Stimulated activated CD4-positive, alpha-beta T cell treated with anti-CD3 and anti-CD28 coated beads, Interleukin-4, amount 100 ng/mL, for 48 hours (primary cell): ENCODE data around the gene TRIM9.

ENCODE experiments used
- DNase-seq, 2 donors: peaks; one replicate each; pipeline ENCODE4 v3.0.0-alpha.2; 2020; ENCODE audit warnings: low read depth in 2 of 2

The TRIM9 gene

DNA sequence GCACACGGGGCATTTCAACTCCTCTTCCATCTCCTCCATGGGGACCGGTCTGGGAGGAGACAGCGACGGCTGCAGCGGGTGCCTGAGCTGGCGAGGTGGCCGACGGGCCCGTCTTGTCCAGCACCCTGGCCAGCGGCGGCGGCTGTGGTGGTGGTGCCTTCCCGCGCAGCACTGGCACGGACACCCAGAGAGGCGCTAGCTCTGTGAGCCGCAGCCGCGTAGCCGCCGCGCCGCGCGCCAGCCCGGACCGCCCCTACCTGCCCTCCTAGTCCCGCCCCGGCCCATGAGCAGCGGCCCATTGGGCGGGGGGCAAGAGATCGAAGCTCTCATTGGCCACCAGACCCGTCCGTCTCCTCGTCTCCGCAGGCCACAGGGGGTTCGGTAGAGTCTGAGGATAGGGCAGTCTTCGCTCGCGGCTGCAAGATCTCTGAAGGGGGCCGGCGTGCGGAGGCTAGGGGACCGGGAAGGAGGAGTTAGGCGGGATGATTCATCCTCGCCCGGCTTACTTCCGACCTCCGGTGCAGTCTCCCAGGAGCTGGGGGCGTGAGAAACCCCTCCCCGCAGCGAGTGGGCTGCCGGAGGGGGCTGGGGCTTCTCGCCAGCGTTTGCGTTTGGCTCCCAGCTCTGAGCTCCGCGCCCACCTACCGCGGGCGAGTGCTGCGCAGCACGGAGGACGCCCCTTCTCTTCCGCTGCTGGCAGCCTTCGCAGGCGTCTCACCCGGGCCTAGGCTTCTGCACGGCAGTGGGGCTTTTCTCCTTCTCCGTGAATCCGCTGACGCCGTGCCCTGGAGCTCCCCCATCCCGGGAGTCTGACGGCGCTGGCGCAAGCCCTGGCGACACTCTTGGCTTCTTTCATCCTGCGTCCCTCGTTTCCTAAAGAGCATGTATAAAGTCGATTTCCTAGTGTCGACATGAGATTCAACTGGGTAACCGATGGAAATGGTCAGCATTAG, at the start of gene TRIM9:
Gene TRIM9 (minus strand): TSS at position 205 of the 953 bp plus-strand sequence. CDS start 166 bp downstream, at position 39.
- DNase-seq: peak; percentile 89 to 91

DNA sequence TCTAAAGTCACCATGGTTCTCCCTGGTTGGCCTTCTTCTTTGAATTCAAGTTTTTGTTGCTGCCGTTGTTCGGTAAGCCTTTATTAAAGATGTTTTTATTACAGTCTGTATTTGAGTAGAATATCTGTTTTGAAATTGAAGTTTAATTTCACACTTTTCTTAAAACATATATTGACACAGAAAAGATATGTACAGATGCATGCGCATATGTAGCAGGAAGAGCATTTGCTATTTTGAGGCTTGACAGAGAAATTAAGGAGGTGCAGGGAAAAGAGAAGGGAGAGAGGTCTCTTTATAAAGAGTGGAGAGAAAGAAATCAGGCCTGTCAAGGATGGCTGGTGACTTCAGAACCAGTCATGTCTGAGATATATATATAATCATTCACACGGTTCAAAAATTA, 46.0 kb upstream of the TRIM9 start:
- DNase-seq: no peak

DNA sequence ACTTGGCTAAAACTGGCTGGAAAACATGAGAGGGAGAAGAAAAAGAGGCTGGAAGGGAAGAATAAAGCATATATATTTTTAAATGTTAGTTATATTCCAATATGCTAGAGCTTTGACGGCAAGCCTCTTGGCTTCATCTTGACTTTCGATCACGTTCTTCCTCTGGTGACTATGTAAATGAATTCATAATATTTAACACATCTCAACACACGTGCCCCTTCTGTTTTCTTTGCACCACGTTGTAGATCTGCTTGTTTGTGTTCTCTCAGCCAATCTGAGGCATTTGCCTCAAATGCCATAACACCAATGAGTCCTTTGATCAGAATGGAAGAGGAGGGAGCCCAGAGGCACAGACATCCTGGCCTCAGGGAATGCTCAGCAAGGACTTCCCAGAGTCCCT, 45.4 kb upstream of the TRIM9 start:
- DNase-seq: no peak

DNA sequence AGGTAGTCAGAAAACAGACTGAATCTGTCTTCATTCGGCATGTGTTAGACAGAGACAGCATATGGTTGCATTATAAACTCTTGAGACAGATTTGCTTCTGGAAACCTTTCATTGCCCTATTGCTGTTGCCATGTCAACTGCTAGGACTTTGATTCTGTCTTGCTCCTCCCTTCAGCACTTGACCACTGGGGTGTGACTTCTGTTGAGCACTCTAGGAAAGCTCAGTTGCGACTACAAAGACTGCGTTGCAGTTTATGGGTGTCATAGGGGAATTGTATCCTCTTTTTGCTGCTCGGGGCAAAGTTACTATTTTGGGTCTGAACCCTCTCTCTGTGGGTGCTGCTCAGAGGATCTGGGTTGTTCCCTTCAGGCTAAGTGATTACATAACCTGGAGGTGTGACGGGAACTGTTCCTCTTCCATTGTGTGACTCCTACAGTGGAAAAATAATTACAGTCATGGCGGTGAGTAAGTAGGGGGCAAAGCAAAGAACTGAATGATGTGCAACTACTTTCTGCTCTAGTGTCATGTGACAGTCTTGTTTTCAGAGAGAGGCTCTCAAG, 44.3 kb upstream of the TRIM9 start:
- no peak for DNase-seq

DNA sequence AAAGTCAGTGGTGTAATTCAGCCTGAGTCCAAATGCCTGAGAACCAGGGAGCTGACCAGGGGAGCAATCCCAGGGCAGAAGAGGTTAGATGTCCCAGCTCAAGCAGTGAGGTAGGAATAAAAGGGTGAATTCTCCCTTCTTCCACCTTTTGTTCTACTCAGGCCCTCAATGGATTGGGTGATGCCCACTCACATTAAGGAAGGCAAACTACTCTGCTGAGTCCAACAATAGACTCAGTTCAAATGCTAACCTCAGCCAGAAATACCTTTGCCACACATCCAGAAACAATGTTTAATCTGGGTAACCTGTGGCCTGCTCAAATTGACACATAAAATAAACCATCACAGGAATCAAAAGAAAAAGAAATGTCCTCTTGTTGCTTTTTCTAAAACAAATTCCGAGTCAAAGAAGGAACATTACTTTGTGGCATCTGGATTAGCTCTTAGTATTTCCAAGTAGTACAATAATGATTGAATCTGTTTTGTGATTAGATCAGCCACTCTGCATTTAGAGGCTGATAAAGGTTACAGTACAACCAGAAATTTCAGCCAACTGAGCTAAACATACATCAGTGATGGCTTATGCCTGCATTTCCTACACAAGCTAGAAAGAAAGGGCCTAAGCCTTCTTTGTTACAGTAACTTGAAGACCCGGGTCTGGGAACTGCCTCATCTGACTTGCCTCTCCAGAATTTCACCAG, 43.6 kb upstream of the TRIM9 start:
- no peak for DNase-seq

DNA sequence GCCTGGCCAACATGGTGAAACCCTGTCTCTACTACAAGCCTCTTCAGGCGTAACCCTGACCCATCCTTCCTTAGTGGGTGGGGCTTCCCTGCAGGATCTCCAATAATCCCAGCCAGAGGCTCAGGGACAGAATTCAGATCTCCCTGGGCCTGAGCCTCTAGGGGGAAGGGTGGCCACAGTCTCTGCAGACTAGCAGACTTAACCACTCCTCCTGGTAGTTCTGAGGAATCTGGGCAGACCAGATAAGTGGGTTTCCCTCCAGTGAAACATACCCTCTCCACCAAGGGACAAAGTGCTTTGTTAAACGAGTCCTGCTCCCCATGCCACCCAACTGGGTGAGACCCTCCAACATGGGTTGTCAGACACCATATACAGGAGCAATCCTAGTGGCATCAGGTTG, 36.6 kb upstream of the TRIM9 start:
- no peak for DNase-seq

DNA sequence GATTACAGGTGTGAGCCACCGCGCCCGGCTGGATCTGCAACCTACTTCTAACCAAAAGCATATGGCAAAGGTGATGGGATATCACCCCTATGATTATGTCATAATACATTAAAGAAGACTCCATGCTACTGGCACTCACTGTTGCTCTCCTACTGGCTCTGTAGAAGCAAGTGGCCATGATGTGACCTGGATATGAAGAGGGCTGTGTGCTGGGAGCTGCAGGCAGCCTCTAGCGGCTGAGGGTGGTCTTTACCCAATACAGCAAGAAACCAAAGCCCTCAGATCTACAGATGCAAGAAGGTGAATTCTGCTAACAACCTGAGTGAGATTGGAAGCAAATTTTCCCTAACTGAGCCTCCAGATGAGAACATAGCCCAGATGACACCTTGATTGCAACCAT, 34.2 kb upstream of the TRIM9 start:
- no peak for DNase-seq

DNA sequence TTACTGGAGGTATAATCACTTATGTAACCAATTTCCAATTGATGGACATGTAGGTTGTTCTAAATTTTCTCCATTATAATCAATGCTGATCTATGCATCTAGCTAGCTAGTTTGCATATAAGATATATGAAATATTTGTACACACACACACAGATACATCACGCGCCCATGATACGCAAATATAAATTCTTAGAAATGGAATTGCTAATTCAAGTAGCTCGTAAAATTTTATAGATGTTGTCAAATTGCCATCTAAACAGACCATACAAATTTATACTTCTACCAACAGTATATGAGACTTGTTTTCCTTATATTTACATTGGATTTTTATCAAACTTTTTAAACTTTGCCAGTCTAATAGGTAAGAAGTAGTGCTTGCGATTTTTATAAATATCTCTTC, 29.1 kb upstream of the TRIM9 start:
- no peak for DNase-seq

DNA sequence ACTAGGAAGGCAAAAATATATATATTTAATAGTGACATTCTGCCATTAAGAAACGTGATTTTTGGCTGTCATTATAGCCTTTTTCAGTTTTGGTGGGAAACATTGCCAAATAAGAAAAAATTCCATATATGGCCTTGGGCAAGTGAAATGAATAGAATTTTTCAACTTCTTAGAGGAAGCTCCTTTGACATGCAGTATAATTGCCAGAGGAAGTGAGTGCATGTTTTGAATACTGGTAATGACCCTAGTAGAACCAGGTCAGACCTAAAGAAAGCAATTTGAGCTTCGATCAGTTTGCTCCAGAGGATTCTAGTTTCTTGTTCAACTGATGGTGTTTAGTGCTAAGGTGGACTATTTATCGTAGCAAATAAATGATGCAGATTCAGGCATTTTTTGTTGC, 26.2 kb upstream of the TRIM9 start:
- no peak for DNase-seq

DNA sequence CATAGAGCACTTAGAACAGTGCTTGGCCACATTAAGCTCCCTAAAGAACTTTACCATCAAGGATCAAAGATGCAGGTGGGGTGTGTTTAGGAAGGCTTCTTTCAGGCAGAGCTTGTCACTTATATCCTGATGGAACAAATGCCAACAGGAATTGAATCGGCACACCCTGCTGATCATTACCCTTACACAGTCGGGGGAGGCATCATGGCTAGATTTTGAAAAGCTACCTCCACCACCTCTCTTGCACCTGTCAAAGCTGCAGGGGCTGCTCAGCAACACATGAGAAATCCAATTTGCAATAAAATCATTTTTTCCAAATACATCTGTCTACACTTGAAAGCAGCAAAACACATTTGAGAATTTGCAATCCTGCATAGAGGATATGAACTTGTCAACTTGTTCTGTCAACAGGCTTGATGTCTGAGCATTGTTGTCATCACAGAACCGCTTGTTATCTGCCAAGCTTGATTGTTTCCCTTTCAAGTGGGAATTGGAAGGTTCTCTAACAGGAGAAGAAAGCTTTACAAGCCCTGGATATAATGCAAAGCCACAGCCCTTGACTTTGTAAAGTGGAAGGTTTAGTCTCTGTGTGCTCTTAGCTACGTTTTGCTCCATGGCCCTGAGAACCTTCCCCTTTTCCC, 24.6 kb upstream of the TRIM9 start:
- DNase-seq: no peak

DNA sequence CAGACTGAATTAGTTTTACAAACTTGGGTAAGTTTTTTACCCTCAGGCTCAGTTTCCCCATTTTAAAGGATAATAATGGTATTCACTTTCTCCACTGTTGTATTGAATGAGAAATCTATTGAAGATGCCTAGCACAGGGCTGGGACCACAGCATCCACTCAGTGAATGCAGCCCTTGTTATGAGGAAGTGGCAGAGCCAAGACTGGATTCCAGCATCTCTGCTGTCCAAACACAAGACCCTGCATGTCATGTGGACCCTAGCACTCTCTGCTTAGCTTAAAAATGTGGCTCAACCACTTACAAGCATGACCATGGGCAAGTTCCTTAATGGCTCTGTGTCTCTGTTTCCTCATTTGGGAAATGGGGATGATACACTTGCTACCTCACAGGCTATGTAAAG, 24.1 kb upstream of the TRIM9 start:
- DNase-seq: no peak

DNA sequence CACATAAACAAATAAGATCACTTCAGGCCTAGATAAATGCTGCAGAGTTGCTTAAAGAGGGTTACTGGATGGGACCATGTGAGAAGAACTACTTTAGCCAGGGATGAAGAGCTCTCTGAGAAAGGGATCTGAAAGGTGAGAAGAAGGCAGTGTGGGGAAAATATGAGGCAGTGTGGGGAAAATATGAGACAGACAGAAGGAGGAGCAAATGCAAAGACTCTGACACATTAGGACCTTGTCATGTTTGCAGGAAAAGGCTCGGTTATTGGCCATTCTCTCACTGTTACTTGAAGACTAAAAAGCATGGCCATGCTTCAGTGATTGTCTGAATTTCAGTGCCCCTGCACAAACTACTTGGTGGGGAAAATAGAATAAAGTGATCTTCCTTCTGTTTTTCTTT, 22.7 kb upstream of the TRIM9 start:
- DNase-seq: no peak

DNA sequence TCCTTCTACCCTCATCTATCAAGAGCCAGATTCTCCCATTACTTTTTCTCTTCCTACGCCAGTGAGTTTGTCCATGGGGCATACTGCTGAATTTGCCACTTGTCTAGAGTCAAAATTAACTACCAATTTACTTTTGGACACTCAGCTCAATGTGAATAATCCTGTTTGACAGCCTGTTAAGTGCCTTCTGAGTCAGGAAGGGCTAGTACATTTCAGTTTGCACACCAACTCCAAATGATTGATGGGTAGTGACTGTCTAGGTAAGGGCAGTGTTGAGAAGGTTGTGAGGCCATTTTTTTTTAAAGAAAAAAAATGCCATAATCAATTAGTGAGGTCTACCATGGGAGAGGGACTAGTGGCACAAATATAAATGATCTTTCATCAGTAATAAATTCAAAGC, 21.8 kb upstream of the TRIM9 start:
- no peak for DNase-seq

DNA sequence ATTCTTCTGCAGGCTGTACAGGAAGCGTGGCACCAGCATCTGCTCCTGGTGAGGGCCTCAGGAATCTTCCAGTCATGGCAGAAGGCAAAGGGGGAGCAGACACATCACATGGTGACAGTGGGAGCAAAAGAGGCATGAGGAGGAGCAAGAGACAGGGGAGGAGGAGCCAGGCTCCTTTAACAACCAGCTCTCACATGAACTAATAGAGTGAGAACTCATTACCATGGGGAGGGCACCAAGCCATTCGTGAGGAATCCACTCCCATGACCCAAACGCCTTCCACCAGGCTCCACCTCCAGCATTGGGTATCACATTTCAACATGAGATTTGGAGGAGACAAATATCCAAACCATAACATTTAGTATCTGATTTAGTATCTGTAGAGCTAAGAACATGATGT, 14.7 kb upstream of the TRIM9 start:
- DNase-seq: no peak

DNA sequence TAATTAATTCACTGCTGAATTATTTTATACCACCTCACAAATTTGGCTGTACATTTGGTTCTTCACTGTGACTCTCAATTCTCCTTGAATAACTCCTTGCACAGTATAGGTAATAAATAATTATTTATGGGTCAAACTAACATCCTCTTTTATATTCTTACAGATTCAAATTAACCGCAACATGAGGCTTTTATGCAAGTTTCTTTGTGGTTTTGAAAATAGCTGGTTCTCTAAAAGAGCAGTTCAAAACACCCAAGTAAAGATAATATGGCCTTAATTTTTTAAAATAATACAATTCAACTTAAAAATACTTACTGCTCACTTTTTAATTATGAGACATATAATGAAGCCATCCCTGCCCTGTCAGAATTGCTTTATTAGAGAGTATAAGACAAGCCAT, 12.9 kb upstream of the TRIM9 start:
- DNase-seq: no peak

DNA sequence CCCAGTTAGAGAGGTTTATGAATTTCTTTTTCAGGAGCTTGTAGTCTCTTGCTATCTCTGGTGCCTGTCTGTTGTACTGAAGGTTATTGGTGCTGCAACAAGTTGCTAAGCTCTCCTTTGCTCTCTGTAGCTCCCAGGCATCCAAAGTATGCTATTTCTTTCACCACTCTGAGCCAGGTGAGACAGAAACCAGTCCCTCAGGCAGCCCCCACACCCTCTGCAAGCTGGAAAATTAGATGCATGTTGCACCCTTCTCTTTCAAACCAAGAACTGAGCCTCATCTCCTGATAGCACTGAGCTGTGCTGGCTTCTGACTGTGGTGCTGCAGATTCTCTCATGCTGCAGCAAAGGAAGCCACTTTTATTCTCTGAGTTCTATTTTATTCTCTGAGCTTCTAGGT, 9.6 kb upstream of the TRIM9 start:
- no peak for DNase-seq

DNA sequence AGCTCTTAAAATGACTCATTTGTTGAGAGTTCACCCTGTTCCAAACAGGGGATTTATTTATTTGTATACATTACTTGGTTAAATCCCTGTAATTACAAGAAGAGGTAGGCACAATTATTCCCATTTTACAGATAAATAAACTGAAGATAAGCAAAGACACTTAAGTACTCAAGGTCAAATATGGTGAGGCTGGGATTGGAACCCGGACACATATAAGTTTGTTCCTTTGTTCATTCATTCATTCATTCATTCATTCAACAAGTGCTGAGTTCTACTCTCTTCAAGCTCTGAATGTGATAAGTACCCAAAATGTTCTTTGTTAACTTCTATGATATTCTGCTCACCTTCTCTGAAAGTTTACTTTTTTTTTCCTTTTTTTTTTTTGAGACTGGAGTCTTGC, 2.4 kb upstream of the TRIM9 start:
- DNase-seq: no peak

DNA sequence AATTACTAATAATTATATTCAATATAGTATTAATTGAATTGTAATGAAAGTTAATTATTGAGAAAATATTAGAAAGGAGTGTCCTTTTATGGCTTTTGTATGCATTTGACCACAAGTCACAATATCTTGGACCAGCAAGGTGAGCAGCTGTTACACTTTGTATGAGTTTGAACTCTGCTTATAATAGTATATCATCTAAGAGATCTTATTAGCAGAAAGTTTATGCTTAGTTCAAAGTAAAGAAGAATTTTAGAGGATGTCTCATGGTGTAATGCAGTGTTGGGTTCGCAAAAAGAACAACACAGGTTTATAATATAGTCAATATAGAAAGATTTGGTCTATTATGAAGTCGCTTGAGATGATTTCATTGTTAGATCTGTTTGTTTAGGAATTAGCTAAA, 2.0 kb upstream of the TRIM9 start:
- no peak for DNase-seq

DNA sequence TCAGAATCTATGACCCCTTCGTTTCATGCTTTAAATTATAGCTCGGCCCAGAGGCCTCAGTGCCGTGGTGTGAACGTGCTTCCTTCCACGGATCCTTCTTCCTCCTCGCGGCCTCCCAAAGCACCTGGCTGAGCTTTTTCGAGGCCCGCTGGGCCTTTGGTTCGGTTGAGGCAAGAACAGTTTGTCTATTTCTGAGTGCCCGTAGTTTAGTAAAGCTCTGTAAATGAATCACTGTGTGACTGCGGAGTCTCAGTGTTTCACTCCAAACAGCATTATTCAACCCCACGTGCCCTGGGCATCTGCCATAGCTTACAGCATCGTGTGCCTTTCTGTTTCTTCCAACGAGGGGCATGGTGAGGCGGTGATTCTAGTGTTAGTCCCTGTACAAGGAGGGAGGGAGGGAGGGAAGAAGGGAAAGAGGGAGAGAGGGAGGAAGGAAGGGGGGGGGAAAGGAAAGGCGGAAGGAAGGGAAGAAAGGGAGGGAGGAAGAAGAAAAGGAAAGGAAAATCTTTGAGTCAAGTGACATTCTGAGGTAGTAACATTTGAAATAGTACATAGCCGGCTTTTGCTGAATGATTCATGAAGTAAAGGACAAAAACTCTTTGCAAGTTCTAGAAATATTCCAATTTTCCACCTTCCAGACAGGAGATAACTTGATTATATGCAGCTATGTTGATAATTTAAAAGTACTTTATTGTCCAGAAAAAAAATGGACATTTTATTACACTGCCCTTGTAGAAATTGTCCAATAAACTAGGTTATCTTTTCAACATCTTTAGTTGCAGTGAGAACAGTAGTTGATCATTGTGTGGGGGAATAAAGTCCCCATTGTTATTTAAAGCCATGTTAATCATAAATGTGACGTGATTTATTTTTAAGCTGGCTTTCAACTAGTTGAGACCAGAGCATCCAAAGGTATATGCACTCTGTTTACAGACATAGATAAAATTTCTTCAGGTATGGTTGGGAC, 1.2 kb upstream of the TRIM9 start:
- DNase-seq: peak in 1 of 2 donors; percentile 9

DNA sequence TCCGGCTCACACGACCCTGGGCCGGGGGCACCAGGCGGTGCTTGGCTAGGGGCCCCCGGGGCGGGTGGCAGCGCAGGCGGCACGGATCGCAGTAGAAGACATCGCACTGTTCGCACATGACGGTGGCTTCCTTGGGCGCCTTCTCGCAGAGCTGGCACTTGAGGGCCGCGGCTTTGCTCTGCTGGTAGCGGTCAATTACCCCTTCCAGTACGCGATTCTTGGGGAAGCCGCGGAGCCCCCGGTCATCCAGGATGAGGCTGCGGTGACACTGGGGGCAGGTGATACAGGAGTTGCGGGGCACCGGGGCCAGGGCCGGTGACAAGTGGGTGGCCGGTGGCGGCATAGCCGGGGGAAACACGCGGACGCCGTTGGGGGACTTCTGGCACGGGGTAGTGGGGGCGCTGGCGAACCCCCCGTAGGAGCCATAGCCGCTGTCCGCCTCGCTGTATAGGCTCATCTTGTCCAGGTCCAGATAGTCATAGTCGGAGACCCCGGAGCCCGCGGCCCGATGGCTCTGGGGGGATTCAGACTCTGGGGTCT, 553 bp downstream of the TRIM9 start:
- peak in 1 of 2 donors; percentile 1 for DNase-seq
